Ascending aorta (tissue), 2 donors: ENCODE data around the gene YIPF1. TPM values are rescaled to one million over a fixed set of nuclear protein-coding genes. Genes with fewer than 3 reads are reported as not detected.

Experiments
- DNase-seq, 2 donors: peaks; one replicate each; pipeline ENCODE4 v3.0.0-alpha.2; 2019; ENCODE audit warnings: low spot score in 2 of 2
- H3K27ac ChIP-seq, 2 donors: fragments of 200-600 bp; sonication (generic); one replicate each; pipeline ENCODE4 v1.5.1; 2016 to 2017; ENCODE audit warnings: mild to moderate bottlenecking in 1 of 2
- H3K27me3 ChIP-seq: fragments of 200-600 bp; sonication (generic); one replicate; pipeline ENCODE4 v1.5.1; 2017
- H3K36me3 ChIP-seq, 2 donors: fragments of 200-600 bp; sonication (generic); one replicate each; pipeline ENCODE4 v1.5.1; 2016
- H3K4me1 ChIP-seq, 2 donors: fragments of 200-600 bp; sonication (generic); one replicate each; pipeline ENCODE4 v1.5.1; 2016 to 2017; ENCODE audit warnings: mild to moderate bottlenecking in 1 of 2
- H3K4me3 ChIP-seq, 2 donors: fragments of 200-600 bp; sonication (generic); one replicate each; pipeline ENCODE4 v1.5.1; 2016 to 2017; ENCODE audit warnings: mild to moderate bottlenecking in 1 of 2
- H3K9me3 ChIP-seq, 2 donors: fragments of 200-600 bp; sonication (generic); one replicate each; pipeline ENCODE4 v1.5.1; 2016
- CTCF ChIP-seq, 3 experiments: fragments of 200-600 bp in 2 of 3; fragments of 450-650 bp in 1 of 3; sonication (generic) in 2 of 3; IDR thresholded peaks; one replicate each; pipeline ENCODE4 v1.5.1; 2016 to 2019; ENCODE audit warnings: antibody characterized with exemption in 3 of 3, mild to moderate bottlenecking in 1 of 3, moderate library complexity in 1 of 3
- intact Hi-C: fragments of 100-400 bp; cut with DNase I; formaldehyde crosslinking; loops from one replicate; pipeline ENCODE4 v1.15.1; 2023
- total RNA-seq: library from RNA; depleted of rRNA; stranded (reverse); fragments of >200 nt; gene quantifications from one replicate; pipeline ENCODE4 v1.1.0, GENCODE V29; 2016

The YIPF1 gene
- total RNA-seq, 1 donor from 2014 or later, result 17.0 TPM

GRCh38 chr1:53913352-53914033 lies 23.9 kb upstream of the YIPF1 start:
- Histone ChIP-seq H3K27ac (no peak overlapping the region), H3K4me3 (no peak overlapping the region), H3K9me3 (no peaks in the 10 kb centered on the region), H3K36me3 (peaks cover 16 to 19% of the 10 kb centered on the region in 2 donors), H3K4me1 (no peaks in the 10 kb centered on the region), H3K27me3 (no peaks in the 10 kb centered on the region)
- intact Hi-C loops, result no loop called here
- no peak for TF ChIP-seq CTCF (IDR thresholded peaks at IDR 0.05)
- DNase-seq, result no peak

- H3K9me3 ChIP-seq, result no peaks in the 10 kb centered on the region
- H3K27me3 ChIP-seq, result no peaks in the 10 kb centered on the region
- intact Hi-C loops, result no loop called here
- H3K27ac ChIP-seq, result no peak overlapping the region
- DNase-seq, result no peak
- H3K4me3 ChIP-seq, result no peak overlapping the region
- no peaks in the 10 kb centered on the region for H3K4me1 ChIP-seq
- TF ChIP-seq CTCF (IDR thresholded peaks at IDR 0.05), result no peak
- H3K36me3 ChIP-seq, result peaks cover 16% of the 10 kb centered on the region in 2 donors
Measured at GRCh38 chr1:53911442-53911841, 21.8 kb upstream of the YIPF1 start.

- no peak overlapping the region for H3K4me3 ChIP-seq
- peaks cover 7 to 16% of the 10 kb centered on the region in 2 donors for H3K36me3 ChIP-seq
- no peak overlapping the region for H3K27ac ChIP-seq
- H3K4me1 ChIP-seq, result no peaks in the 10 kb centered on the region
- H3K27me3 ChIP-seq, result no peaks in the 10 kb centered on the region
- DNase-seq, result no peak
- no peaks in the 10 kb centered on the region for H3K9me3 ChIP-seq
- intact Hi-C loops, result no loop called here
- no peak for TF ChIP-seq CTCF (IDR thresholded peaks at IDR 0.05)
Measured at GRCh38 chr1:53909946-53910345, 20.3 kb upstream of the YIPF1 start.

- Histone ChIP-seq H3K4me3 (no peak overlapping the region), H3K27ac (no peak overlapping the region), H3K36me3 (no peaks in the 10 kb centered on the region), H3K9me3 (no peaks in the 10 kb centered on the region), H3K27me3 (no peaks in the 10 kb centered on the region), H3K4me1 (no peaks in the 10 kb centered on the region)
- no peak for DNase-seq
- intact Hi-C loops, result no loop called here
- TF ChIP-seq CTCF (IDR thresholded peaks at IDR 0.05), result no peak
Measured at GRCh38 chr1:53906121-53906520, 16.5 kb upstream of the YIPF1 start.

GRCh38 chr1:53905509-53905908 lies 15.9 kb upstream of the YIPF1 start:
- Histone ChIP-seq H3K36me3 (no peaks in the 10 kb centered on the region), H3K9me3 (no peaks in the 10 kb centered on the region), H3K27ac (no peak overlapping the region), H3K27me3 (no peaks in the 10 kb centered on the region), H3K4me1 (no peaks in the 10 kb centered on the region), H3K4me3 (no peak overlapping the region)
- no peak for DNase-seq
- TF ChIP-seq CTCF (IDR thresholded peaks at IDR 0.05), result no peak
- intact Hi-C loops, result no loop called here
